GM10248 (cell line): ENCODE data around the gene MAPK10.

Experiments
- CTCF ChIA-PET: fragments of 300-600 bp; sonication (Branson Sonifier 250); formaldehyde crosslinking; extraction: SDS; loops from one replicate; lab custom pipeline; 2021; ENCODE audit warnings: antibody characterized with exemption; lab: Yijun Ruan, JAX
- POLR2A ChIA-PET: fragments of 350-650 bp; sonication (Branson Sonifier 250); formaldehyde crosslinking; extraction: SDS; loops from one replicate; lab custom pipeline; 2020; ENCODE audit warnings: antibody characterized with exemption; lab: Yijun Ruan, JAX
- DNase-seq: peaks from one replicate; pipeline ENCODE4 v3.0.0; 2012; ENCODE audit errors: extremely low spot score
- TF ChIP-seq, protein P1 (sequence below): IDR thresholded peaks from 2 replicates; pipeline ENCODE4 v1.5.1; 2012; ENCODE audit warnings: mild to moderate bottlenecking, low read depth; ENCODE audit errors: extremely low read depth, missing control alignments, control extremely low read depth

The MAPK10 gene

GRCh38 chr4:85995361-85995760 lies 364.5 kb downstream of the MAPK10 start:
- no peak for DNase-seq
- ChIA-PET POLR2A (no interaction called here), CTCF (interaction anchor here (1.2 kb wide), 1 partner anchor 11 kb away, joined by 5 read pairs; no protein-coding TSS in a partner anchor)
- TF ChIP-seq, protein P1, sequence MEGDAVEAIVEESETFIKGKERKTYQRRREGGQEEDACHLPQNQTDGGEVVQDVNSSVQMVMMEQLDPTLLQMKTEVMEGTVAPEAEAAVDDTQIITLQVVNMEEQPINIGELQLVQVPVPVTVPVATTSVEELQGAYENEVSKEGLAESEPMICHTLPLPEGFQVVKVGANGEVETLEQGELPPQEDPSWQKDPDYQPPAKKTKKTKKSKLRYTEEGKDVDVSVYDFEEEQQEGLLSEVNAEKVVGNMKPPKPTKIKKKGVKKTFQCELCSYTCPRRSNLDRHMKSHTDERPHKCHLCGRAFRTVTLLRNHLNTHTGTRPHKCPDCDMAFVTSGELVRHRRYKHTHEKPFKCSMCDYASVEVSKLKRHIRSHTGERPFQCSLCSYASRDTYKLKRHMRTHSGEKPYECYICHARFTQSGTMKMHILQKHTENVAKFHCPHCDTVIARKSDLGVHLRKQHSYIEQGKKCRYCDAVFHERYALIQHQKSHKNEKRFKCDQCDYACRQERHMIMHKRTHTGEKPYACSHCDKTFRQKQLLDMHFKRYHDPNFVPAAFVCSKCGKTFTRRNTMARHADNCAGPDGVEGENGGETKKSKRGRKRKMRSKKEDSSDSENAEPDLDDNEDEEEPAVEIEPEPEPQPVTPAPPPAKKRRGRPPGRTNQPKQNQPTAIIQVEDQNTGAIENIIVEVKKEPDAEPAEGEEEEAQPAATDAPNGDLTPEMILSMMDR: no peak

GRCh38 chr4:85994576-85994975 lies 365.3 kb downstream of the MAPK10 start:
- DNase-seq: no peak
- ChIA-PET POLR2A (no interaction called here), CTCF (no interaction called here)
- TF ChIP-seq, protein P1: no peak

- CTCF ChIA-PET: interaction anchor here (1.0 kb wide), 1 partner anchor 9 kb away, joined by 4 read pairs; no protein-coding TSS in a partner anchor
- TF ChIP-seq, protein P1: no peak
- DNase-seq: no peak
- POLR2A ChIA-PET: no interaction called here
Measured at GRCh38 chr4:85993641-85994040, 366.2 kb downstream of the MAPK10 start.

- CTCF ChIA-PET: interaction anchor here (0.8 to 2.0 kb wide), 2 partner anchors 10 to 21 kb away, joined by 3 to 4 read pairs; no protein-coding TSS in a partner anchor
- DNase-seq: no peak
- TF ChIP-seq, protein P1: no peak
- POLR2A ChIA-PET: no interaction called here
Measured at GRCh38 chr4:85986266-85986665, 373.6 kb downstream of the MAPK10 start.

GRCh38 chr4:85979276-85979675 lies 380.6 kb downstream of the MAPK10 start:
- no peak for DNase-seq
- TF ChIP-seq, protein P1: no peak
- POLR2A ChIA-PET: no interaction called here
- CTCF ChIA-PET: no interaction called here

- CTCF ChIA-PET: interaction anchor here (0.8 to 0.9 kb wide), 2 partner anchors 61 to 568 kb away, joined by 3 read pairs; no protein-coding TSS in a partner anchor
- POLR2A ChIA-PET: no interaction called here
Measured at GRCh38 chr4:85970535-85970934, 389.3 kb downstream of the MAPK10 start.

More at GRCh38 chr4:85970535-85970934, 389.3 kb downstream of the MAPK10 start:
- TF ChIP-seq, protein P1: no peak
- DNase-seq: no peak
